ENCODE data around the gene HMCN2.

Gene HMCN2

GRCh38 chr9:130470950-130471349 is 205.4 kb downstream of the HMCN2 start:
- no peak for DNase-seq (ENCODE audit: extremely low read depth, low read depth)
- TF ChIP-seq, protein P1, sequence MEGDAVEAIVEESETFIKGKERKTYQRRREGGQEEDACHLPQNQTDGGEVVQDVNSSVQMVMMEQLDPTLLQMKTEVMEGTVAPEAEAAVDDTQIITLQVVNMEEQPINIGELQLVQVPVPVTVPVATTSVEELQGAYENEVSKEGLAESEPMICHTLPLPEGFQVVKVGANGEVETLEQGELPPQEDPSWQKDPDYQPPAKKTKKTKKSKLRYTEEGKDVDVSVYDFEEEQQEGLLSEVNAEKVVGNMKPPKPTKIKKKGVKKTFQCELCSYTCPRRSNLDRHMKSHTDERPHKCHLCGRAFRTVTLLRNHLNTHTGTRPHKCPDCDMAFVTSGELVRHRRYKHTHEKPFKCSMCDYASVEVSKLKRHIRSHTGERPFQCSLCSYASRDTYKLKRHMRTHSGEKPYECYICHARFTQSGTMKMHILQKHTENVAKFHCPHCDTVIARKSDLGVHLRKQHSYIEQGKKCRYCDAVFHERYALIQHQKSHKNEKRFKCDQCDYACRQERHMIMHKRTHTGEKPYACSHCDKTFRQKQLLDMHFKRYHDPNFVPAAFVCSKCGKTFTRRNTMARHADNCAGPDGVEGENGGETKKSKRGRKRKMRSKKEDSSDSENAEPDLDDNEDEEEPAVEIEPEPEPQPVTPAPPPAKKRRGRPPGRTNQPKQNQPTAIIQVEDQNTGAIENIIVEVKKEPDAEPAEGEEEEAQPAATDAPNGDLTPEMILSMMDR (IDR thresholded peaks at IDR 0.05; ENCODE audit: low read depth, low read length) = no peak

GRCh38 chr9:130471411-130472183 is 206.0 kb downstream of the HMCN2 start:
- TF ChIP-seq, protein P1 (IDR thresholded peaks at IDR 0.05; ENCODE audit: low read depth, low read length) = no peak
- DNase-seq (ENCODE audit: extremely low read depth, low read depth) = no peak

- DNase-seq (ENCODE audit: extremely low read depth, low read depth) = no peak
- TF ChIP-seq, protein P1 (IDR thresholded peaks at IDR 0.05; ENCODE audit: low read depth, low read length) = no peak
Observed at GRCh38 chr9:130472184-130472705, 206.7 kb downstream of the HMCN2 start.

GRCh38 chr9:130473009-130473408 is 207.4 kb downstream of the HMCN2 start:
- TF ChIP-seq, protein P1 (IDR thresholded peaks at IDR 0.05; ENCODE audit: low read depth, low read length) = no peak
- DNase-seq (ENCODE audit: extremely low read depth, low read depth) = no peak

GRCh38 chr9:130473566-130473965 is 208.0 kb downstream of the HMCN2 start:
- TF ChIP-seq, protein P1 (IDR thresholded peaks at IDR 0.05; ENCODE audit: low read depth, low read length) = no peak
- no peak for DNase-seq (ENCODE audit: extremely low read depth, low read depth)

DNA sequence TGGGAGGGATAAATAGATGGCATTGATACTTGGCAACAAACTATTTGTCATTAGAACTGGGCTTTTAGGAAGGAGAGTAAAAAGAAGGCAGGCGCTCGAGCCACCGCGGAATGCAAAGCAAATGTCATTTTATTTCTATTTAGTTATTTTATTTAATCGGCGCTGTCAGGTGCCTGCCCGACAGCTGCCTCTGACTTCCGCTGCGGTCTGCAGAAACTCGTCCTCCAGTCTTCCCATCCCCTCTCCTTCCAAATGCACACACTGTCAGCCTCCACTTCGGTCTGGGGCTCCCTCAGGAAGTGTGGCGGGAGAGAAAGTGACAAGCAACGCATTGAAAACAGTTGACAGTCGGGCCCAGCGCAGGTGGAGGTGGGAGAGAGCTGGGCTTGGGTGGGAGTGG is 208.5 kb downstream of the HMCN2 start:
- TF ChIP-seq, protein P1 (IDR thresholded peaks at IDR 0.05; ENCODE audit: low read depth, low read length) = no peak

GRCh38 chr9:130476151-130476730 is 210.7 kb downstream of the HMCN2 start:
- TF ChIP-seq, protein P1 (IDR thresholded peaks at IDR 0.05; ENCODE audit: low read depth, low read length) = no peak
- no peak for DNase-seq (ENCODE audit: extremely low read depth, low read depth)

More for the DNA sequence above, 208.5 kb downstream of the HMCN2 start:
- no peak for DNase-seq (ENCODE audit: extremely low read depth, low read depth)

All from AG09319 (cell line).